Left lung (tissue), 10 donors: ENCODE data around the gene KIF5C. TPM values are rescaled to one million over a fixed set of nuclear protein-coding genes. Genes with fewer than 3 reads are reported as not detected.

Experiments used
- ATAC-seq: fragments of 200-7000 bp; cut with Tn5 transposase; one replicate; pipeline ENCODE4 v1.9.1; 2020; ENCODE audit warnings: moderate library complexity
- DNase-seq, 4 donors: peaks; one replicate each; pipeline ENCODE4 v3.0.0-alpha.2; 2013 to 2020
- H3K27ac ChIP-seq, 2 donors: fragments of 200-600 bp; sonication (generic) in 1 of 2; one replicate each; pipeline versions ENCODE4 v1.5.0 to v1.8.0; 2020 to 2021
- H3K27me3 ChIP-seq, 2 donors: fragments of 200-600 bp; sonication (generic) in 1 of 2; one replicate each; pipeline versions ENCODE4 v1.5.0 to v1.8.0; 2020 to 2021
- H3K36me3 ChIP-seq, 2 donors: fragments of 200-600 bp; sonication (generic) in 1 of 2; one replicate each; pipeline versions ENCODE4 v1.5.0 to v1.8.0; 2020 to 2021
- H3K4me1 ChIP-seq, 2 donors: fragments of 200-600 bp; one replicate each; pipeline ENCODE4 v1.8.0; 2021
- H3K4me3 ChIP-seq, 2 donors: fragments of 200-600 bp; sonication (generic) in 1 of 2; one replicate each; pipeline versions ENCODE4 v1.5.0 to v1.8.0; 2020 to 2021; ENCODE audit warnings: mild to moderate bottlenecking in 1 of 2
- H3K9me3 ChIP-seq, 2 donors: fragments of 200-600 bp; sonication (generic) in 1 of 2; one replicate each; pipeline versions ENCODE4 v1.5.0 to v1.8.0; 2020 to 2021
- CTCF ChIP-seq, 2 donors: fragments of 200-600 bp; sonication (generic) in 1 of 2; IDR thresholded peaks; one replicate each; pipeline versions ENCODE4 v1.5.0 to v1.8.0; 2021; ENCODE audit warnings: antibody characterized with exemption in 2 of 2
- intact Hi-C, 2 donors: fragments of 100-400 bp; cut with DNase I; formaldehyde crosslinking; loops; one replicate each; pipeline versions ENCODE4 v1.11.2 to v1.14.2; 2022
- polyA plus RNA-seq, 6 donors: library from polyadenylated mRNA; unstranded; fragments of 120-200 nt; gene quantifications; one replicate each; pipeline ENCODE4 v1.2.1, GENCODE V29; 2013; ENCODE audit not compliant: insufficient read length in 6 of 6
- total RNA-seq, 2 donors: library from RNA; stranded (reverse); fragmentation: NEBNext Ultra II Directional; extraction: Animal tissue kit (Norgen Biotek cat#: 25700); gene quantifications; one replicate each; pipeline ENCODE4 v1.2.1, GENCODE V29; 2021
- donor health status: DM: no; HTN: yes; CAD: no.
- donor health status: DM: no; HTN: no; CAD: no.

KIF5C gene
- total and polyA plus RNA-seq, 8 donors: 0.92 to 27.4 (median 20.3) TPM

- DNase-seq: no peak
- ATAC-seq: no peak
- Histone ChIP-seq H3K27ac (no peak overlapping the region), H3K9me3 (no peaks in the 10 kb centered on the region), H3K27me3 (no peaks in the 10 kb centered on the region), H3K36me3 (no peaks in the 10 kb centered on the region), H3K4me1 (no peaks in the 10 kb centered on the region), H3K4me3 (no peak overlapping the region)
- intact Hi-C loops: no loop called here
- no peak for TF ChIP-seq CTCF (IDR thresholded peaks at IDR 0.05)
These were observed 129.8 kb downstream of the KIF5C start for GRCh38 chr2:149004836-149005235.

- H3K36me3 ChIP-seq: no peaks in the 10 kb centered on the region
- H3K4me1 ChIP-seq: no peaks in the 10 kb centered on the region
- ATAC-seq: no peak
- no peak overlapping the region for H3K27ac ChIP-seq
- no peak for DNase-seq
- intact Hi-C loops: no loop called here
- no peaks in the 10 kb centered on the region for H3K9me3 ChIP-seq
- no peaks in the 10 kb centered on the region for H3K27me3 ChIP-seq
- H3K4me3 ChIP-seq: no peak overlapping the region
- TF ChIP-seq CTCF (IDR thresholded peaks at IDR 0.05): no peak
These were observed 130.5 kb downstream of the KIF5C start for GRCh38 chr2:149005471-149006077.

GRCh38 chr2:149006883-149007543 lies 132.0 kb downstream of the KIF5C start:
- no peaks in the 10 kb centered on the region for H3K4me1 ChIP-seq
- no peak overlapping the region for H3K4me3 ChIP-seq
- no peaks in the 10 kb centered on the region for H3K36me3 ChIP-seq
- intact Hi-C loops: no loop called here
- no peaks in the 10 kb centered on the region for H3K27me3 ChIP-seq
- no peak for TF ChIP-seq CTCF (IDR thresholded peaks at IDR 0.05)
- no peak overlapping the region for H3K27ac ChIP-seq
- no peak for DNase-seq
- H3K9me3 ChIP-seq: no peaks in the 10 kb centered on the region
- no peak for ATAC-seq

- ATAC-seq: no peak
- TF ChIP-seq CTCF (IDR thresholded peaks at IDR 0.05): no peak
- H3K27me3 ChIP-seq: no peaks in the 10 kb centered on the region
- H3K27ac ChIP-seq: no peak overlapping the region
- no peaks in the 10 kb centered on the region for H3K9me3 ChIP-seq
- H3K4me3 ChIP-seq: no peak overlapping the region
- no peak for DNase-seq
- H3K36me3 ChIP-seq: no peaks in the 10 kb centered on the region
- H3K4me1 ChIP-seq: no peaks in the 10 kb centered on the region
- intact Hi-C loops: no loop called here
These were observed 133.4 kb downstream of the KIF5C start for GRCh38 chr2:149008381-149008780.

- Histone ChIP-seq H3K4me3 (no peak overlapping the region), H3K4me1 (no peaks in the 10 kb centered on the region), H3K27ac (no peak overlapping the region), H3K36me3 (no peaks in the 10 kb centered on the region), H3K9me3 (no peaks in the 10 kb centered on the region), H3K27me3 (no peaks in the 10 kb centered on the region)
- DNase-seq (peak in 1 of 4 donors; percentile 77), ATAC-seq (no peak)
- intact Hi-C loops: loop anchor here in 1 of 2 donors (10.0 kb wide), 1 partner anchor 305 kb away; no protein-coding TSS in a partner anchor
- TF ChIP-seq CTCF (IDR thresholded peaks at IDR 0.05): no peak
These were observed 134.8 kb downstream of the KIF5C start for GRCh38 chr2:149009576-149010461.
